Posterior cingulate gyrus (tissue), 11 donors: Measurements from ENCODE around the gene GABRB3.

Experiments
- DNase-seq, 10 donors: peaks; one replicate each; pipeline versions ENCODE4 v3.0.0 to v3.0.0-alpha.2; 2020 to 2021; ENCODE audit warnings: mixed read lengths in 3 of 10
- intact Hi-C: fragments of 100-400 bp; cut with DNase I; formaldehyde crosslinking; loops from one replicate; pipeline ENCODE4 v1.15.1; 2023

GABRB3 gene

DNA sequence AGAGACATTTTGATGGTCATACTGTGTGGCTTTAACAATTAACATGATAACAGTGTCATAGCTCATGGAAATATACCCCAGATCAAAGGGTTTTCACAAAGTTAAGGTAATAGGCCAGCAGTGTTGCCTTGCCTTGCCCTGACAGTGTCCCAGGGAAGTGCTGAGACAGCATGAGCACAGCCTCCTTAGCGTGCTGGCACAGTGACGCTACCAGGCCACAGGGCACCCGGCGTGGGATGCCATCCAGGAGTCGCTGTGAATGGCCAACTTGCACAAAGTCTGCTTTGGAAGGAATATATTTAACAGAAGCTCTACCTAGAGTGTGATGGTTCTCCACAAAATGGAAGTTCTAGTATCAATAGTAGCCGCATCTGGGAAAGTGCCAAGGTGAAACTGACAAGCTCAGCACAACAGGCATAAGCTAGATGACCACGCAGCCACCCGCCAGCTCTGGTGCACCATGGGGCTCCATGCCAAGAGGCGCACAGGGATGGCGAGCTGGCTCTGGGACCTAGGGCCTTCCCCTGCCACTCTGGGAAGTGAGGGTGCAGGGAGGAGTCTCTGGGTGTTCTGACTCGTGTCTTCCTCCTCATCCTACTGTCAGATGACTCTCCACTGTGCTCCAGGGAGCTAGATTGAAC is 86.2 kb downstream of the GABRB3 start:
- intact Hi-C loops, result no loop called here
- peak in 1 of 10 donors; percentile 77 for DNase-seq

DNA sequence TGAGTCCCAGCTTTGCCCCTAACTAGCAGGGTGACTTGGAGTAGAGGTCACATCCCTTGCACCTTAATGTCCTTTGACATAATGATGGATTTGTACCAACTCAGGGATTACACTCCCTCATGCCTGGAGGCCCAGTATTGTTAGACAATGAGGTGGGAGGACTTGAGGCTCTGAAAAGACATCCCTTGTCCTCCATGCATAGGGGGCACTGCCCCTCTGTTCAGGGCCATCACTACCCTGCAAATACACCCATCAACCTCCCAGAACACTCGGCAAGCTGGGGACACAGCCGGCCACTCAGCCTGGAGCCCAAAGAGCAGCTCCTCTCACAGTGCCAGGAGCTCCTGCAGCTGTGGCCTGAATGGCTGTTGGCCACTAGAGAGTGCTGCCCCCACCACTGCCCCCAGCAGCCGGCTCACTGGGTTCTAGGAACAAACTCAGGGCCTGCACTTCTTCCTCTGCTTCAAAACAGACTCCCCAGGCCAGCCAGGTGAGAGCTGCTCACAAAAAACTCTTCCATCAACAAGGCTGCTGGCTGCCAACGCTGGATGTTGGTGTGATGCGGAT is 90.2 kb downstream of the GABRB3 start:
- intact Hi-C loops, result no loop called here
- DNase-seq, result peak in 1 of 10 donors; percentile 78

DNA sequence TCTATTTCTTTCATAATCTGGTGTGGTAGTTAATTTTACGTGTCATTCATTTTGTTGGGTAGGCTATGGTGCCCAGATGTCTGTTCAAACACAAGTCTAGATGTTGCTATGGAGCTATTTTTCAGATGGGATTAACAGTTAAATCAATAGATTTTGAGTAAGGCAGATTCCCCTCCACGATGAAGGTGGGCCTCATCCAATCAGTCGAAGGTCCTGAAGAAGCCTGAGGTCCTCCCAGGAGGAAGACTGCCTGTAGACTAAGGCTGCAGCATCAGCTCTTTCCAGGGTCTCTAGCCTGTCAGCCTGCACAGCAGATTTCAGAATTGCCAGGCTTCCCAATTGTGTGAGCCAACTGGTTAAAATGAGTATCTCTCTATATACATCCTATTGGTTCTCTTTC is 92.9 kb downstream of the GABRB3 start:
- DNase-seq, result no peak
- intact Hi-C loops, result no loop called here

DNA sequence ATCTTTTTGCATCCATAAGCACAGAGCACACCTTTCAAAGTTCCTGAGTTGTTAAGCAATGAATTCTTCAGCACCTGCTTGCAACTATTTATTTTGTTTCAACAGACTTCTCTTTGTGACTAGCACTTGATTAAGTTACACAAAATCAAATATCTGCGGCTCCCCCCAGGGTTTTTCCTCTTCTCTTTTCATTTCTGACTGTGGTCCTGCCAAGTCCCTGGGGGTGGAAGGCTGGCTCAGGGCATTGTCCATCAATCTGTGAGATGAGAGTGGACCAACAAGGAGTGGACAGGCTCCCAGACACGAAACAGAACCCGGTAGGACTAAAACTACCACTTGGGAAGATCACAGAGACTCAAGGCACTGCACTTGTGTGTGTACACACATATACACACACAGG is 96.8 kb downstream of the GABRB3 start:
- intact Hi-C loops, result no loop called here
- no peak for DNase-seq

DNA sequence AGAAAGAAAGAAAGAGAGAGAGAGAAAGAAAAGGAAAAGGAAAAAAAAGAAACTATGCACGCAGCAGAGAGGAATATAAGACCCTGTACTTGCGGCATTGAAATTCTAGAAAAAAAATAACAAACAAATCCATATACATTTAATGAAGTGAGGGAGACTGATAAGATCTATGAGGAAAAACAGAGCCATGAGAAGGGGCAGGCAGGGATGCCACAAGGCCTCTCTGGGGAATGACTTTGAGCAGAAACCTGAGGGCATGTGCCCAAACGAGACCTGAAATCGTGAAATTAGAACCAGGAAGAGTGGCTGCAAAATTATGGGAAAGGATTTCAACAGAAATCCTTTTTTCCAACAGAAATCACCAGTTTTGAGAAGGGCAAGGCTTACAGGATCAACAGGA is 98.4 kb downstream of the GABRB3 start:
- intact Hi-C loops, result no loop called here
- no peak for DNase-seq

DNA sequence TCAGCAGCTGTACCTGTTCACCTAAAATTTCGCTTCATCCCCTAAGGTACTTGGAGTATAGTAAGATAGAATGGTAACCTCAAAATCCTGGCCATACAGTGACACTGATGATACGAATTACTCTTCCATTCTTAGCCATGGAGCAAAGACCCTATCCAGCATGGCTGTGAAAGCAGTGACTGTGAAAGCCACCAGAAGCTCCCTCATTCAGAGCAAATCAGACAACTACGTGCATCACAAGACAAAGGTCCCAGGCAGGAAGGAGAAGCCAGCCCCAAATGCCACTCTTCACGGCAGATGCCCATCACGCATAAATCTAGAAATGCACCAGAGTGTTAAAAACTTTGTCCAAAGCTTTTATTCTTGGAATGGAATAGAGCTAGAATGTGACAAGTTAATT is 99.4 kb downstream of the GABRB3 start:
- DNase-seq, result no peak
- intact Hi-C loops, result no loop called here

DNA sequence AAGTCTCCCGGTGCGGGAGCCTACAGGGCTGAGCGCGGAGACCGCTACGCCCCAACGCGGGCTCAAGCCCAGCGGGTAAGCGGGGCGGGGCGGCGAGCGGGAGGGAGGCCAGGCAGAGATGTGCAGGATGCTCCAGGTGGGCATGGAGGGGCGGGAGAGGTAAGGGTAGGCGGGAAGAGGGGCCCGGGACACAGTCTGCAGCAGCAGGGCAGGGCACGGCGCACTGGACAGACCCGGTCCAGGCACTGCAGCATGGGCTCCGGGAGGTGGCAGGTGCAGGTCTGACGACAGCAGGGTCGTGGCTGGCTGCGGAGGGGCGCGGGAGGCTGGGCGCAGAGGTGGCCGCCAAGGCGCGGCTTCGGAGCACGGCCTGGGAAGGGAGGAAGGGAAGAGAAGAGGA is 102.8 kb downstream of the GABRB3 start:
- intact Hi-C loops, result no loop called here
- no peak for DNase-seq

DNA sequence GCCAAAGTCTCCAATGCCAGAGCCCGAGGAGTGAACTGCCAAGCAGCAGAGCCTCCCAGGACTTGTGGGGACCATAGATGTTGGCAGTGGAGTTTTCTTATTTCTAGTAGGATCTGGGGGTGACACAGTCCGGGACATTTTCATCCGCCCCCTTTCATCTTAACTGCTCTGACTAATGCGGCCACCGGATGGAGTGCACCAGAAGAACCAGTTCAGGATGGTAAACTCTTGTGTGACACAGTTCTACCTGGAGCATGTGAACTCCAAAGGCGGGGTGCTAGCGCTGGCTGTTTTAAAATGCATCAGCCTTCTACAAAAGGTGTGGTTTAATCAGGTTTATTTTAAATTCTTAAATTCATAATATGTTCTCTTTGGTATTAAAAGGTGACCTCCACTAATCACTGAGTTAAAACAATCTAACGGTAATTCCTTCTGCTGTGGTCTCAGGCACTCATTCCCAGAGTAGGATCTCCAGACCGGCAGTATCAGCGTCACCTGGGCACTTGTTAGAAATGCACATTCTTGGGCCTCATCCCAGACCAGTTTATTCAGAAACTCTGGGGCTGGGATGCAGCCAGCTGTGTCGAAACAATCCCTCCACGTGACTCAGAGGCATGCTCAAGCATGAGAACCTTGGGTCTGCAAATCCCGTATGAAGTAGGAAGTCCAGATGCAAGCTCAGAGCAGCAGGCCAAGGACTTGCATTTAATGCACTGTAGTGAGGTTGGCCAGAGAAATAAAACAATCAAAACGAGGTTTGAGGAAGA is 105.5 kb downstream of the GABRB3 start:
- intact Hi-C loops, result loop anchor here (10.0 kb wide), 1 partner anchor 107 kb away; the partner anchor contains the start of gene GABRB3
- DNase-seq, result peak in 4 of 10 donors; percentile 28 to 89 (median 42)

DNA sequence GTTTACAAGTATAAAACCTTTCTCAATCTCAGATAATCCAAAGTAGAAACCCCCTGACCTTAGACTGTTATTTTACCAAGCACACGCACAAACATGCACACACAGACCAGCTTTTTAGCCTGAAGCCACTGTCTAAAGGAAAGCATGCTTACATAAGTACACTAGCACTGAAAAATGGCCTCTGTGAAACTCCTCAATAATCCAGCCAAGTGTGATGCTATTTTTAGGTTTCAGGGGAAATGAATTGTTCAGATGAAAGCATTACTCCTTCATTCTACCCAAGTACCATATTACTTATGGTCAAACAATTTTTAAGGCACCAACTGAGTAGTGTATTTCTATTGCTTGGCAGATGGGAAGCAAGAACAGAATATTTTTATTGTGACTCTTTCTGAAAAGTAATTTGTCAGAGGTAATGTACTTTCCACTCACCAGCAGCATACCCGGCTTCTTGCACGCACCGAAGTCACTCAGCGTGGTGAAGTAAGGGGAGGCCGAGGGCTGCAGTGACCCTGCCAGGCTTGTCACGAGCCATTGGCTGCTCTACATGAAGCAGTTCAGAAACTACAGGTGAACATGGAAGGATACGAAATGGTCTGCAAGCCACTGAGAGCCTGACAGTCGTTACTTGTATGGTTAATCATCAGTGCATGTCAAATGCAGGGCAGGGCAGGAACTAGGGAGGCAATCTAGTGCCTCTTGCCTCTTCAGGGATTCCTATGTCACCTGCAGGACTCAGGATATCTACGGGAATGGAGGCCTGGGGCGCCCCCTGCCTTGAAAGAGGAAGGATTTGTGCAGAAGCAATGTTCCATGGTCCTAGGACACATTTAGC is 106.7 kb downstream of the GABRB3 start:
- no peak for DNase-seq

DNA sequence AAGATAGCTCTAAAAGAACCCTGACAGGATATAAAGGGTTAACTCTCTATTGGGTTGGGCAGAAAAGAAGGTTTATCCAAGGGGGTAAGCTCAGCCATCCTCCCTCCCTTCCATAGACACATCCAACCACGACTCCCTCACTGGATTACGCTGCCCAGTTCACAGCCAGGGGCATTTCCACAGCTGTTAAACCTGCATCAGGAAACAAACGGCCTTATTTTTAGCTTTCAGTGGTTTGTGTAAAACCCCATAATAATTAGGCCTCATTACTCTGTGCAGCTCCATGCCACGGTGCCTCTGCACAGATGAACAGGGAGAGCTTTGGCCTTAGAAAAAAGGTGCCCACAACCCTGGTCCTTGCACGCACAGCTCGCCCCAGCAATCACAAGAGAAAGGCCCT is 110.6 kb downstream of the GABRB3 start:
- DNase-seq, result no peak

More for the DNA sequence above, 106.7 kb downstream of the GABRB3 start:
- intact Hi-C loops, result loop anchor here (10.0 kb wide), 1 partner anchor 109 kb away; the partner anchor contains the start of gene GABRB3

DNA sequence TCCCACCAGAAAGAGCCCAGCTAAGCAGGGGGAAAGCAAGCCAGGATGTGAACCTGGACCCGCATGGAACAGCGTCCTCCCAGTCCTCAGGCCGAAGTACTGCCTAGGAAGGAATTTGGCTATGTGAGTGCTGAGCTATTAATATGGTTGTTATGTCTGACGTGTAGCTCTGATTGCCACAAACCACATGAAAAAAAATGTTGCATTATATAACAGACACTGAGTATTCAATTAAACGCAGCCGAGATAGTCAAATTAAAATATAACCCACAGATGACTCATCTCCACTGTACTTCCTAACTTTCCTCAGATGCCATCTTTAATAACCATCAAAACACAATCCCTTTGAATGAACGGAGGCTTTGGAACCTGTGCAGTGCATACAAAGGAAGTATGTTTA is 111.1 kb downstream of the GABRB3 start:
- intact Hi-C loops, result loop anchor here (10.0 kb wide), 1 partner anchor 113 kb away; the partner anchor contains the start of gene GABRB3
- no peak for DNase-seq

More for the DNA sequence above, 110.6 kb downstream of the GABRB3 start:
- intact Hi-C loops, result loop anchor here (10.0 kb wide), 1 partner anchor 113 kb away; the partner anchor contains the start of gene GABRB3

DNA sequence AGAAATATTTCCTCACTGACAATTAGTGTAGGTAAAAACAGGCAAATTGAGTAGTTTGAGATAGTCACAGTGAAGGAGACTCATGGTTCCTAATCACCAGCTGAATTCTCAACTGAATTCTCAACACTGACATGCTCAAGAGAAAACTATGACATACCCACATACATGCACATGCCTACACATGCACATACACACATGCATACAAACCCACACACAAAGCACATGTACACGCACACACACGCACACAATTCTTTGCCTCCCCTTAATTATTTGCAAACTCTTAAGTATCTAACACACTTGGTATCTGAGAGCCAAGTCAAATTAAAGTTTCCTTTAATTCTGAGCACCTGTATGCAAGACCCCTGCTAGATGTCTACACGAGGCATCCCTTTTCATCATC is 111.8 kb downstream of the GABRB3 start:
- DNase-seq, result no peak
- intact Hi-C loops, result loop anchor here (10.0 kb wide), 1 partner anchor 114 kb away; the partner anchor contains the start of gene GABRB3

DNA sequence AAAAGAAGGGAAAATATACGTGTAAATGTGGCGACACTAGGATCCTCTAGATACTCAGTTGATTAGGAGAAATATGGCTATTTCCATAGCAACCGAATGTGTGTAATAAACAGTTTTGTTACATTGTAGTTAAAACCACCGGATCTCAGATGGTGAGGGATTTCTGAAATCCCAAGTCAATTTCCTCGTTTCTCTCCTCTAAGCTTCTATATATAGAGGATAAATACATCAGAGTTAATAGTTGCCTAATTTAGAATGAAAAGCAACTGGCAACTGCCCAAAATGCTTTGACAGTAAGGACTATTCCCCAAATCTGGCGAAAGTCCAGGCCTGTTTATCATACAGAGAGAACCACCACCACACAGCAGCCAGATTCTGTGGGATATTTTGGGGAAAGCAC is 112.6 kb downstream of the GABRB3 start:
- intact Hi-C loops, result loop anchor here (10.0 kb wide), 1 partner anchor 115 kb away; the partner anchor contains the start of gene GABRB3
- DNase-seq, result no peak

DNA sequence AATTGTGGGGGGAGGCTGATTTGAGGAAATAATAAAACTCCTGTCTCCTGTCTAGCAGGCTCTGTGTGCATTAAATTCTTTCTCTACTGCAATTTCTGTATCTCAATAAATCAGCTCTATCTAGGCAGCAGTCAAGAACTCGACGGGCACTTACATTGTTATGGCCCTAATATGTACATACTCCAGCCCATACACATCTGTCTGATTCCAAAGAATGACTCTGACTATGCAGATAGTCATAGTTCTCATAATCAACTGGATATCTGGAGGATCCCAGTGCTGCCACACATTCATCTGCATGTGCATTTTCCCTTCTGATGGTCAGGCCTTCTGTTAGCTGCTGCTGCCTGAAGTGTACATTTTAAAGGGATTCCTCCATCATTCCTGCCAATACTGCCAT is 114.6 kb downstream of the GABRB3 start:
- intact Hi-C loops, result no loop called here
- DNase-seq, result no peak

DNA sequence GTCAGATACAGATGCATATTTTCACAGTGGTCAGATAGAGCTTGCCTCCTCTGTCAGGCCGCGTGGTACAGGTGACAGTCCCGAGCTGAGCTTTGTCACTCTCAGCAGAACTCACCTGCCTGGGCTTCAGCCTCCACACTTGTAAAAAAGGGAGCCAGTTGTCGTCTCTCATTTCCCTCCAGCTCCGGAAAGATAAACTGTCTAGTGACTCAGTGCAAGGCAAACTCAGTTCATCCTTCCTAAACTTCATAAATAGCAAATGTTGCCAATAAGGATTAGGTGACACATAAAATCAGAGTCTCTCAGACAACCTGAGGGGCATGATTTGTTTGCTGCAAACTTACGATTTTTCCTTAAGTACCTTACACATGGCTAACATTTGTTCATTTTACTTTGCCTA is 116.8 kb downstream of the GABRB3 start:
- intact Hi-C loops, result no loop called here
- DNase-seq, result no peak

DNA sequence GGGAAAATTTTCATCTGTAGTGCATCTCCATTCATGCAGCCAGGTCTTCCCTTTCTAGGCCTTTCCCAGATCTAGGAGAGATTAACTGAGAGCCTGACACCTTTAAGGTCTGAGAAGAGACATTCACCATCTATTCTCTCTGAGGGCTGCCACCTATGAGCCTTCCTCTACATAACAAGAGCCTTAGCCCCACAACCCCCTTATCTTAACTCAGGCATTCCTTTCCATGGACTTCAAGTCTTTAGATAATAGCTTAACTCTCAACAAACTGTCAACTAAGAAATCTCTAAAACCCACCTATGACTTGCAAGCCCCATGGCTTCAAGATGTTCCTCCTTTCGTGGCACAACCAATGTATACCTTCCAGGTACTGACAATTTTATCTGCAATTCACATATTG is 121.0 kb downstream of the GABRB3 start:
- intact Hi-C loops, result no loop called here
- no peak for DNase-seq

DNA sequence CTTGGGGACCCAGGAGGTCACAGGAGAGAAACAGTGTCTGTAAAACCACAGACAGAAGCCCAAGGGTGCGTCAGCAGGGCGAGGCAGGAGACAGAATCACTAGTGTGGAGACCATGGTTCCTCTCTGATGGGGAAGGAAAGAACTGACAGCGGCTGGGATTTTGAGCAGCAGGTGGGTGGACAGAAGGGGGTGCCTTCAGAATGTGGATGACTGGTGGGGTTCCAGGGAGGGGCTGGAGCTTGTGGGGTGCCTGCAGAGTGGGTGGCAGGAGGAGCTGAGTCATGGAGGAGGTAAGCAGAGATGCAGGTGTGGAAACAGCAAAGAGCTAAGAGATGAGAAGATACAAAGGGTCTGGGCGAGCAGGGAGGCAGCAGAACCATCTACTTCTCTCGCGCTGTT is 124.2 kb downstream of the GABRB3 start:
- no peak for DNase-seq
- intact Hi-C loops, result no loop called here

DNA sequence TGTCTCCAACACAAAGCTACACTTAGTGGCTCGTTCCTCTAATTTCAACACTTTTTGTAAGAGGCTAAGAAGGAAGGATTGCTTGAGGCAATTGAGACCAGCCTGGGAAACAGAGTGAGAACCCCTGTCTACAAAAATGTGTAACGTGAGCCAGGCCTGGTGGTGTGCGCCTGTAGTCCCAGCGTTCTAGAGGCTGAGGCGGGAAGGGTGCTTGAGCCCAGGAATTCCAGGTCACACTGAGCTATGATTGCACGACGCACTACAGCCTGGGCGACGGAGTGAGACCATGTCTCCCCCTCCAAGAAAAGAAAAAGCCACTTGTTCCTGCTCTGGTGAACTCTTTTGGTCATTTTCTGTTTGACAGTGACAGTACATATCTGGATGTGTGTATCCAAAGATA is 127.9 kb downstream of the GABRB3 start:
- intact Hi-C loops, result no loop called here
- no peak for DNase-seq

DNA sequence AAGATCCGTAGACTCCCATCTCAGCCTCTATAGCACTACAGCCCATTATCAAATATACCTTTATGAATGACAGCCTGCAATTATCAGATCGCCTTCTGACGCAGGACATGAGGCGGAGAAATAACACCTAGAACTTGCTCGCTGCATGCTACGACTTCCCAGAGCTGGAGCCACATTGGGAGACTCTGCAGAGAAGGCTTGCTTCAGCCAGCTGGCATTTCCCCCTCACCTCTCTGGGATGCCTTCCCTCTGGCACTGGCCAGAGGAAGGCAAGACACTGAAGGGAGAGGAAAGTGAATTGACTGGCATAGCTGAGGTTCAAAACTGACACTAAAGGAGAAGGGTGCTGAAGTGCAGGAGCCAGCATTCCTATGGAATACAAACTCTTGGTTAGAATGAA is 131.7 kb downstream of the GABRB3 start:
- DNase-seq, result peak in 1 of 10 donors; percentile 59
- intact Hi-C loops, result no loop called here

DNA sequence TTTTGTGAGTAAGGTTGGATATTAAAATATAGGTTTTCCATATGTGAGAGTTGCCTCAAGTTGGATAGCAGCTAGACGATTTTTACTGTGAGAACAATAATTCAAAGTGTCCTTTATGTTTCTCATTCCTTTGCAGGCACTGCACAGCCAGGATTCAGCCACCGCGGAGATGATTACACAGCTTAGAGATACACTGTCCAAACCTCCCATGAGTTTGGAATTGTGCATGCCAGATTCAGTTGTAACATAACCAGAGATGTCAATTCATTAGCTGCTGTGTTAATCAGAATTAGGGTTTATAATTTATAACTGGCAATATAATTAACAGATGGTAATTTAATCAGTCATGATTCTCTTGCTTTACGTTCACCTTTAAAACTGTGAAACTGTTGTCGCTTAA is 132.3 kb downstream of the GABRB3 start:
- intact Hi-C loops, result no loop called here
- no peak for DNase-seq

DNA sequence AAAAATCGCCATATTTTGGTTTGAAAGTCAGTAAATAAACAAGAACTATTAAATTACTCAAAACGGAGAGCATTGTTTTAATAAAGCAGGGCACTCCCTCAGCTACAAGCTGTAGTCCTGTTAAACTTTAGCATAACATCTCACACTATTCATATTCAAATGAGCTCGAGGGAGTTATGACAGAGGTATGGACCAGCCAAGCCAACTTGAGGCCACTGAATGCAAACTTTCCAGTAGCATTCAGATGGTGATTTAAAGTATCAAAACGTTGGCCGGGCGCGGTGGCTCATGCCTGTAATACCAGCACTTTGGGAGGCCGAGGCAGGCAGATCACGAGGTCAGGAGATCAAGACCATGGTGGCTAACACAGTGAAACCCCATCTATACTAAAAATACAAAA is 132.9 kb downstream of the GABRB3 start:
- intact Hi-C loops, result no loop called here
- peak in 1 of 10 donors; percentile 39 for DNase-seq
